Measurements from ENCODE around the gene SHROOM2.

GRCh38 chrX:9942086-9942485 lies 155.9 kb downstream of the SHROOM2 start:
- TF ChIP-seq POLR2A (IDR thresholded peaks at IDR 0.05) (no peak), POLR2AphosphoS5 (IDR thresholded peaks at IDR 0.05) (no peak)

Measured in gastroesophageal sphincter (tissue), 2 donors.